NCI-H1092 treated with DMSO at 0.1 percent for 48 hours (cell line): ENCODE results near the gene RTKN2.
A peak's percentile ranks its signal among the peaks of the same experiment; 100 is the strongest.
"Not testable (repeated sequence)": the region's sequence is repeated elsewhere in the genome, so short reads cannot be mapped to it uniquely, and the experiment has no call there.

Experiments
- DNase-seq: peaks from one replicate; lab custom pipeline; 2025; lab: John Stamatoyannopoulos, UW

Gene RTKN2

GRCh38 chr10:62259456-62259855 is 9.2 kb downstream of the RTKN2 start:
- no peak for DNase-seq

- DNase-seq: no peak
Observed at GRCh38 chr10:62258926-62259325, 9.7 kb downstream of the RTKN2 start.

DNA sequence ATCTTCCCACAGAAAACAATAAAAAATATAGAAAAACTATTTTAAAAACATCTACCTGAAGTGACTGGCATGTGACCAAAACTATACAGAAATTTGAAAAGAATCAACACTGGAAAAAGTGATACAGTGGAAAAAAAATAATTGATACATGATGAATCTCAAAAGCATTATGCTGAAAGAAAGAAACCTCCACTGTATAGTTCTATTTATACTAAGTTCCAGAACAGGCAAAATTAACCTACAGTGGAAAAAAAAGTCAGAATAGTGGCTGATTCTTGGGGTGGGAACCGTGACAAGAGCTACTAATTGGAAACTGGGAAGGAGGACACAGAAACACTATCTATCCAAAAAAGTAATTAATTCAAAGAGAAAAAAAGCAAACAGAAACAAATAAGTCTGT is 14.9 kb downstream of the RTKN2 start:
- DNase-seq: no peak

DNA sequence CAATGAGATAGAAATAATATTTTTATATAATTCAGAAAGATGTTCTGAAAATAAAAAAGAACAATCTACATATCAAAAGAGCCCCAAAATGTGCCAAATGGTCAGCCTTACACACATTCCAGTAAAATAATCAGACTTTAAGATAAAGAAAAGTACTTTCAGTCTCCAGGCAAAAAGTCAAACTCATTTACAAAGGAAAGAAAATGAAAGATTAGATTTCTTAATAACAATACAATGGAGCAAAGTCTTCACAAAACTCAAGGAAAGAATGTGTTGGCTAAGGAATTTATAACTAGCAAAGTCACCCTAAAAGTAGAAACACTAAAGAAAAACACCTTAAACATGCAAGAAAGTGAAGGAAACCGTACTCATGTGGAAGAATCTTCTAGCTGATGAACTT is 16.6 kb downstream of the RTKN2 start:
- DNase-seq: no peak

DNA sequence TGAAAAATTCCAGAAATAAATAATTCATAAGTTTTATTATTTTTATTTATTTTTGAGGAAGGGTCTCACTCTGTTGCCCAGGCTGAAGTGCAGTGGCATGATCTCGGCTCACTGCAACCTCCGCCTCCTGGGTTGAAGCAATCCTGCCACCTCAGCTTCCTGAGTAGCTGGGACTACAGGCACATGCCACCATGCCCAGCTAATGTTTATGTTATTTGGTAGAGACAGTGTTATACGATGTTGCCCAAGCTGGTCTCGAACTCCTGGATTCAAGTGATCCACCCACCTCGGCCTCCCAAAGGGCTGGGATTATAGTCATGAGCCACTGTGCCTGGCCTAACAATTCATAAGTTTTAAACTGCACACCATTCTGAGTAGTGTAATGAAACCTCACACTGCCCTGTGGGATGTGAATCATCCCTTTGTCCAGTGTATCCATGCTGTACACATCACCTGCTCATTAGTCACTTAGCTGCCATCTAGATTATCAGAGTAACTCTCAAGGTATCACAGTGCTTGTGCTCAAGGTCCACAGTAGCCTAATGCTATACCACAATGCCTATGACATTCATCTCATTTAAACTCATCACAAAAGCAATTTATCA is 17.9 kb downstream of the RTKN2 start:
- no peak for DNase-seq

GRCh38 chr10:62249957-62250356 is 18.7 kb downstream of the RTKN2 start:
- DNase-seq: no peak

DNA sequence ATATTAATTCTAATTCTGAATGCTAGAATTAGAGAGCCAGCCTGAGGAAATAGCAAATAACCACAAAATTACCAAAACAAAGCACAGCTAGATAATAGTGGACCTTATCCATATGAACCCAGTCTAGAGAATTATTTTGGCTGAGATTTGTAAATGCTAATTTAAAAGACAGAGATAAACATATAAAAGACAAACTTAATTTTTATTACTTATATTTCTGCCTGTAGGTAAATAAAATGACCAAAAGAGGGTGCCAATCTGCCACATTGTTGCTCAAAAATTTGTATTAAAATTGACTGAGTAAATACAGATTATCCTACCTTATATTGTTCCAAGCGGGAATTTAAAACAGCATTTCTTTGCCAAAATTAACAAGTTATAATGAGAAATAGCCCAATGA is 20.2 kb downstream of the RTKN2 start:
- no peak for DNase-seq

- peak; percentile 50 for DNase-seq
Observed at GRCh38 chr10:62244785-62245467, 23.7 kb downstream of the RTKN2 start.

- no peak for DNase-seq
Observed at GRCh38 chr10:62244088-62244487, 24.6 kb downstream of the RTKN2 start.

GRCh38 chr10:62243647-62243997 is 25.0 kb downstream of the RTKN2 start:
- DNase-seq: no peak

DNA sequence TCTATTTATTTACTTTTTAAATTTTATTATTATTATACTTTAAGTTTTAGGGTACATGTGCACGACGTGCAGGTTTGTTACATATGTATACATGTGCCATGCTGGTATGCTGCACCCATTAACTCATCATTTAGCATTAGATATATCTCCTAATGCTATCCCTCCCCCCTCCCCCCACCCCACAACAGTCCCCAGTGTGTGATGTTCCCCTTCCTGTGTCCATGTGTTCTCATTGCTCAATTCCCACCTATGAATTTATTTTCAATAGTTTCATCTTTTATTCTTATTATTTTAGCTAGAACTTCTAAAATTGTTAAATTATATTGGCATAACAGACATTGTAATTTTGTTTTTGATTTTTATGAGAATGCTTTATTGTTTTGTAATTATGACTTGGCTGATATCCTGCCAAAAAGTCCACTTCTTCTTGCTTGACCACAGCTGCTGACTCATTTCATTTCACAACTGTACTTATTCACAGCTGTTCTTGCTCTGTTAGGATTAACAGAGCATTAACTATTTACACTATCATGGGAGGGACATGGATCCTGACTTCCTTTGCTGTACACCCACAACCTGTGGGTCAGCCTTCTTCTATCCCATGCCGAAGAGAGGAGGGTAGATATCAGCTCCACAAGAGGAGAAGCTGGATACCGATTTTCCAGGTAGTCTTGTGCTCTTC is 25.5 kb downstream of the RTKN2 start:
- not testable (repeated sequence) for DNase-seq

DNA sequence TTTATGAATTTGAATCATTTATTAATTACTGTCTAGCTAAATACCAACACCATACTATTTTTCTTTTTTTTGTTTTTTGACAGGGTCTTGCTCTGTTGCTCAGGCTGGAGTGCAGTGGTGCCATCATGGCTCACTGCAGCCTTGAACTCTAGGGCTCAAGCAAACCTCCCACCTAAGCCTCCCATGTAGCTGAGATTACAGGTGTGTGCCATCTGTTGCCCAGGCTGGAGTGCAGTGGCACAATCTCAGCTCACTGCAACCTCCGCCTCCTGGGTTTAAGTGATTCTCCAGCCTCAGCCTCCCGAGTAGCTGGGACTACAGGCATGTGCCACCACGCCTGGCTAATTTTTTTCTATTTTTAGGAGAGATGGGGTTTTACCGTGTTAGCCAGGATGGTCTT is 27.1 kb downstream of the RTKN2 start:
- not testable (repeated sequence) for DNase-seq

DNA sequence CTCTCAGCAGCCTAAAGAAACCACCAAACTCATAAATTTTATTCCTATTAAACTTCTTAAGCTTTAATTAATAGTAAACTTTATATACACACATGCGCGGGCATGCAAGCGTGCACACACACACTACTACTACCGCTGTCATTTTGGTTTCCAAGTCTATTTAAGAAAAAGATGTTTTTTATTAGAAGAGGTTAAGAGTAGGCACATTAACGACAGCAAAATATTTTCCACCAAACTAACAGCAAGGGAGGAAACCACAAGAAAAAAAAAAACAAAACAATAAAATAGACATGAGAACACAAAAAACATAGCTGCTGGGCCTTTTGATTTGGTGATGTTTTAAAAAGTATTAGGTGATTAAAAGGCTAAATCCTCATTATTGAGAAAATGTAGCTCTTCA is 28.6 kb downstream of the RTKN2 start:
- no peak for DNase-seq

GRCh38 chr10:62238880-62239279 is 29.8 kb downstream of the RTKN2 start:
- no peak for DNase-seq

- DNase-seq: no peak
Observed at GRCh38 chr10:62237966-62238365, 30.7 kb downstream of the RTKN2 start.

- no peak for DNase-seq
Observed at GRCh38 chr10:62237506-62237905, 31.1 kb downstream of the RTKN2 start.

GRCh38 chr10:62234077-62234605 is 34.5 kb downstream of the RTKN2 start:
- DNase-seq: no peak

GRCh38 chr10:62233356-62234076 is 35.1 kb downstream of the RTKN2 start:
- DNase-seq: no peak

DNA sequence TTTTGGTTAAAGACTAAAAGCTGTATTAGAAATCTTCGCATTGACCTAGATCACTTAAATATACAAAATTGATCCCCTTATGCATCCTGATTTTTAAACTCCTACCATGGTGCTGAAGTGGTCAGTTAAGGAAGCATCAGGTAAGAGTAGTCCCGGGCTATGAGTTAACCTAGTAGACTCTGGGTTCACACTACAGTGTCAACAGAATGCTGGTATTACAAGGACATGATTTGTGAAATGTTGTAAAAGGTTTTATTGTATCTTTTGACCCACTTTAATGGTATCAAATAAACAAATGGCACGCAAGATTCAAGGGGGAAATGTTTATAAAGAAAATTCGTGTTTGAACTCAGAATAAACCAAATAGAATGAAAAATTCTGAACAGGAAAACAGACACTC is 36.8 kb downstream of the RTKN2 start:
- DNase-seq: no peak

- no peak for DNase-seq
Observed at GRCh38 chr10:62231371-62231770, 37.3 kb downstream of the RTKN2 start.

- no peak for DNase-seq
Observed at GRCh38 chr10:62230344-62231121, 38.1 kb downstream of the RTKN2 start.

- no peak for DNase-seq
Observed at GRCh38 chr10:62225362-62225761, 43.3 kb downstream of the RTKN2 start.
